ENCODE measurements around the gene DIAPH2. TPM values are rescaled to one million over a fixed set of nuclear protein-coding genes. Genes with fewer than 3 reads are reported as not detected.

Gene DIAPH2
- polyA plus RNA-seq, 1 experiment: 3.1 TPM

- TF ChIP-seq CTCF (IDR thresholded peaks at IDR 0.05; ENCODE audit: insufficient read depth, low read depth, low read length): no peak
- no peak for DNase-seq (ENCODE audit: low read depth)
- H3K4me3 ChIP-seq (ENCODE audit: low read depth, low read length): no peak overlapping the region
- POLR2A ChIA-PET: no interaction called here
- no peaks in the 10 kb centered on the region for H3K36me3 ChIP-seq (ENCODE audit: control insufficient read depth, insufficient read depth, low read length)
- no peaks in the 10 kb centered on the region for H3K27me3 ChIP-seq (ENCODE audit: control insufficient read depth, insufficient read depth, low read length)
- CTCF ChIA-PET: no interaction called here
Observed at GRCh38 chrX:97525981-97526380, 841.3 kb downstream of the DIAPH2 start.

GRCh38 chrX:97527725-97528124 is 843.1 kb downstream of the DIAPH2 start:
- DNase-seq (ENCODE audit: low read depth): no peak
- POLR2A ChIA-PET: no interaction called here
- H3K27me3 ChIP-seq (ENCODE audit: control insufficient read depth, insufficient read depth, low read length): no peaks in the 10 kb centered on the region
- no peaks in the 10 kb centered on the region for H3K36me3 ChIP-seq (ENCODE audit: control insufficient read depth, insufficient read depth, low read length)
- CTCF ChIA-PET: no interaction called here
- TF ChIP-seq CTCF (IDR thresholded peaks at IDR 0.05; ENCODE audit: insufficient read depth, low read depth, low read length): no peak
- no peak overlapping the region for H3K4me3 ChIP-seq (ENCODE audit: low read depth, low read length)

- POLR2A ChIA-PET: no interaction called here
- no peak for DNase-seq (ENCODE audit: low read depth)
- H3K27me3 ChIP-seq (ENCODE audit: control insufficient read depth, insufficient read depth, low read length): no peaks in the 10 kb centered on the region
- CTCF ChIA-PET: no interaction called here
- H3K36me3 ChIP-seq (ENCODE audit: control insufficient read depth, insufficient read depth, low read length): no peaks in the 10 kb centered on the region
- no peak for TF ChIP-seq CTCF (IDR thresholded peaks at IDR 0.05; ENCODE audit: insufficient read depth, low read depth, low read length)
- H3K4me3 ChIP-seq (ENCODE audit: low read depth, low read length): no peak overlapping the region
Observed at GRCh38 chrX:97529536-97530200, 845.0 kb downstream of the DIAPH2 start.

GRCh38 chrX:97531825-97532224 is 847.2 kb downstream of the DIAPH2 start:
- CTCF ChIA-PET: no interaction called here
- TF ChIP-seq CTCF (IDR thresholded peaks at IDR 0.05; ENCODE audit: insufficient read depth, low read depth, low read length): no peak

GRCh38 chrX:97538745-97539144 is 854.1 kb downstream of the DIAPH2 start:
- TF ChIP-seq CTCF (IDR thresholded peaks at IDR 0.05; ENCODE audit: insufficient read depth, low read depth, low read length): no peak
- DNase-seq (ENCODE audit: low read depth): no peak
- ChIA-PET POLR2A (no interaction called here), CTCF (no interaction called here)
- H3K27me3 ChIP-seq (ENCODE audit: control insufficient read depth, insufficient read depth, low read length): no peaks in the 10 kb centered on the region
- H3K36me3 ChIP-seq (ENCODE audit: control insufficient read depth, insufficient read depth, low read length): no peaks in the 10 kb centered on the region
- H3K4me3 ChIP-seq (ENCODE audit: low read depth, low read length): no peak overlapping the region

More at GRCh38 chrX:97531825-97532224, 847.2 kb downstream of the DIAPH2 start:
- no peak for DNase-seq (ENCODE audit: low read depth)
- no peaks in the 10 kb centered on the region for H3K36me3 ChIP-seq (ENCODE audit: control insufficient read depth, insufficient read depth, low read length)
- H3K4me3 ChIP-seq (ENCODE audit: low read depth, low read length): no peak overlapping the region
- H3K27me3 ChIP-seq (ENCODE audit: control insufficient read depth, insufficient read depth, low read length): no peaks in the 10 kb centered on the region
- POLR2A ChIA-PET: no interaction called here
